Loucy (cell line): Measurements from ENCODE around the gene FRAS1.
A peak's percentile ranks its signal among the peaks of the same experiment; 100 is the strongest.

Experiments
- H2AFZ ChIP-seq: fragments of 200-600 bp; sonication (generic); 2 replicates; pipeline ENCODE4 v1.6.0; 2016; ENCODE audit warnings: antibody characterized with exemption, mild to moderate bottlenecking, low read length, moderate library complexity
- H3F3A ChIP-seq: fragments of 200-600 bp; 2 replicates; pipeline ENCODE4 v1.6.0; 2016; ENCODE audit warnings: antibody characterized with exemption, low read depth, mild to moderate bottlenecking
- H3K27me3 ChIP-seq: fragments of 200-600 bp; sonication (generic); 2 replicates; pipeline ENCODE4 v1.6.1; 2014; ENCODE audit warnings: low read length, mild to moderate bottlenecking; ENCODE audit not compliant: insufficient read depth, poor library complexity, severe bottlenecking
- H3K36me3 ChIP-seq: fragments of 200-600 bp; sonication (generic); 2 replicates; pipeline ENCODE4 v1.6.1; 2016; ENCODE audit warnings: low read length; ENCODE audit not compliant: insufficient read depth
- H3K4me1 ChIP-seq: fragments of 200-600 bp; sonication (generic); 2 replicates; pipeline ENCODE4 v1.5.1; 2014; ENCODE audit warnings: low read length, mild to moderate bottlenecking; ENCODE audit not compliant: insufficient read depth, poor library complexity, severe bottlenecking
- H3K4me2 ChIP-seq: fragments of 200-600 bp; sonication (generic); 2 replicates; pipeline ENCODE4 v1.6.0; 2014; ENCODE audit warnings: antibody characterized with exemption, low read length, low read depth, mild to moderate bottlenecking; ENCODE audit not compliant: poor library complexity, severe bottlenecking
- H3K4me3 ChIP-seq: fragments of 200-600 bp; sonication (generic); 2 replicates; pipeline ENCODE4 v1.5.1; 2014; ENCODE audit warnings: low read length, mild to moderate bottlenecking, mixed read lengths; ENCODE audit not compliant: poor library complexity, severe bottlenecking
- H3K79me2 ChIP-seq: fragments of 200-600 bp; sonication (generic); 2 replicates; pipeline ENCODE4 v1.6.1; 2014; ENCODE audit warnings: low read length; ENCODE audit not compliant: insufficient read depth
- H3K9ac ChIP-seq: fragments of 200-600 bp; sonication (generic); 2 replicates; pipeline ENCODE4 v1.6.0; 2014; ENCODE audit warnings: mild to moderate bottlenecking, low read depth, low read length, moderate library complexity; ENCODE audit not compliant: poor library complexity, severe bottlenecking
- H3K9me2 ChIP-seq: fragments of 200-600 bp; sonication (generic); replicated peaks from 2 replicates; pipeline ENCODE4 v1.6.1; 2016; ENCODE audit warnings: low read depth, low read length, mixed read lengths
- H3K9me3 ChIP-seq: fragments of 200-600 bp; sonication (generic); 2 replicates; pipeline ENCODE4 v1.6.1; 2014; ENCODE audit warnings: mild to moderate bottlenecking, antibody characterized with exemption, low read length, low read depth; ENCODE audit not compliant: insufficient read depth
- H4K20me1 ChIP-seq: fragments of 200-600 bp; sonication (generic); 2 replicates; pipeline ENCODE4 v1.6.0; 2014; ENCODE audit warnings: antibody characterized with exemption, low read length, mild to moderate bottlenecking; ENCODE audit not compliant: insufficient read depth, poor library complexity, severe bottlenecking
- EZH2phosphoT487 ChIP-seq: fragments of 200-600 bp; IDR thresholded peaks from 2 replicates; pipeline ENCODE4 v1.6.1; 2018; ENCODE audit warnings: antibody characterized with exemption, mild to moderate bottlenecking, moderate library complexity, borderline replicate concordance
- TF ChIP-seq, protein P1 (sequence below): fragments of 200-600 bp; sonication (generic); conservative IDR thresholded peaks from 2 replicates; pipeline ENCODE4 v1.5.1; 2014; ENCODE audit warnings: mild to moderate bottlenecking, antibody characterized with exemption, low read length

FRAS1 gene

DNA sequence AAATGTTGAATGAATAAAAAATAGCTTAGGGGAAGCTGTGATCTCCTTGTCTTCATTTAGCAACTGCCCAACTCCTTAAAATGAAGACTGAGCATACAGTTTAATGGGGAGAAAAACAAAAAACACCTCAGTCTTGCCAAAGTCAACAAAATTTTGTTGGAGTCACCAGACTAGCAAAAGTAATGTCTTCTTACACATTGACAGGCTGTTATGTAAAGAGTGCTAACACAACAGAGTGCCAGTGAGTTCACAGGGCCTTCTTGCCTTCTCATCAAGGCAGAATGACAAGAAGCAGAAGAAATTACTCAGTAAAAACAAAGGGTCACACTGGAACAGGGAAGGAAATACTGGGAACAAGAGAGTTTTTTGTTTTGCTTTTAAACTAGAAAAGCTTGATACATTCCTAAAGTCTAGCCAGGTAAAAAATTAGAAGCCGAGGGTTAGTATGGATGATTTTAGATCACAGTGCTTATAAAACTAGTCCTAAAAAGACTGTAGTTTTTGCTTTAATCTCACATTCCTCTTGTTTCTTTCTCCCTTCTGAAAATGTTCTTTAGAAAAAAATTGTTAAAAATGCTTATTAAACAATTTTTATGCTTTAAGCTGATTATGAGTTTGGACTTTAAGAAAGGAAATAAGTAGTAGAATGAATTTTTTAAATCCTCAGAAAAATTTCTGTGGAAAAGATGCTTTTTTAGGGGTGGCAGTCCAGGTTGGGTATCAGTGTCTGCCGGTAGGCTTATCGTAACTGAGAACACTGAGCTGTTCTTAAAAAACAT, 38.7 kb upstream of the FRAS1 start:
- no peak overlapping the region for H3K9ac ChIP-seq
- no peak overlapping the region for H3K4me2 ChIP-seq
- H3K9me3 ChIP-seq: no peaks in the 10 kb centered on the region
- H4K20me1 ChIP-seq: no peaks in the 10 kb centered on the region
- no peaks in the 10 kb centered on the region for H3K9me2 ChIP-seq
- H2AFZ ChIP-seq: peak overlapping the region; percentile 17; the same call in 1 of the 2 replicates
- no peak for TF ChIP-seq EZH2phosphoT487
- TF ChIP-seq, protein P1, sequence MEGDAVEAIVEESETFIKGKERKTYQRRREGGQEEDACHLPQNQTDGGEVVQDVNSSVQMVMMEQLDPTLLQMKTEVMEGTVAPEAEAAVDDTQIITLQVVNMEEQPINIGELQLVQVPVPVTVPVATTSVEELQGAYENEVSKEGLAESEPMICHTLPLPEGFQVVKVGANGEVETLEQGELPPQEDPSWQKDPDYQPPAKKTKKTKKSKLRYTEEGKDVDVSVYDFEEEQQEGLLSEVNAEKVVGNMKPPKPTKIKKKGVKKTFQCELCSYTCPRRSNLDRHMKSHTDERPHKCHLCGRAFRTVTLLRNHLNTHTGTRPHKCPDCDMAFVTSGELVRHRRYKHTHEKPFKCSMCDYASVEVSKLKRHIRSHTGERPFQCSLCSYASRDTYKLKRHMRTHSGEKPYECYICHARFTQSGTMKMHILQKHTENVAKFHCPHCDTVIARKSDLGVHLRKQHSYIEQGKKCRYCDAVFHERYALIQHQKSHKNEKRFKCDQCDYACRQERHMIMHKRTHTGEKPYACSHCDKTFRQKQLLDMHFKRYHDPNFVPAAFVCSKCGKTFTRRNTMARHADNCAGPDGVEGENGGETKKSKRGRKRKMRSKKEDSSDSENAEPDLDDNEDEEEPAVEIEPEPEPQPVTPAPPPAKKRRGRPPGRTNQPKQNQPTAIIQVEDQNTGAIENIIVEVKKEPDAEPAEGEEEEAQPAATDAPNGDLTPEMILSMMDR: no peak
- no peaks in the 10 kb centered on the region for H3K27me3 ChIP-seq
- no peaks in the 10 kb centered on the region for H3F3A ChIP-seq
- H3K36me3 ChIP-seq: no peaks in the 10 kb centered on the region
- H3K79me2 ChIP-seq: no peaks in the 10 kb centered on the region
- no peak overlapping the region for H3K4me3 ChIP-seq
- no peaks in the 10 kb centered on the region for H3K4me1 ChIP-seq

DNA sequence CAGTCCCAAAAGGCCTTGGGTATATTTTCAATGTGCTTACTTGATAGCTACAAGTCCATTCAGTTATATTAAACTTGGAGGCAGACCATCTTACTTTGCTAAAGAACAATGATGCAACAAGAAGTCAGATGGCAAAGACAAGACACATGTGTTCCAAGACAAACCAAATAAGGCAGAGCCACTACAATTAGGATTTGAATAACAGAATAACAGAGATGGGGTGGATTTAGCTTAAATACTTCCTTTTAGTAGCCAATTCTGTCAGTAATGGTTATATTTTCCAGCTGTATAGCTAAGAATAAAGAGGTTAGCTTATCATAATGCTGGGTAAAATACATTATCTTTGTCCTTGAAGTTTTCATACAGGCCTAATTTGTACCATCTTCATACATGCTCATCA, 37.7 kb upstream of the FRAS1 start:
- H3K36me3 ChIP-seq: no peaks in the 10 kb centered on the region
- no peak overlapping the region for H3K9ac ChIP-seq
- H3K79me2 ChIP-seq: no peaks in the 10 kb centered on the region
- H3K9me2 ChIP-seq: no peaks in the 10 kb centered on the region
- no peaks in the 10 kb centered on the region for H3F3A ChIP-seq
- H3K4me3 ChIP-seq: no peak overlapping the region
- H3K4me1 ChIP-seq: no peaks in the 10 kb centered on the region
- no peak overlapping the region for H3K4me2 ChIP-seq
- H4K20me1 ChIP-seq: no peaks in the 10 kb centered on the region
- H3K9me3 ChIP-seq: no peaks in the 10 kb centered on the region
- H2AFZ ChIP-seq: no peak overlapping the region
- no peaks in the 10 kb centered on the region for H3K27me3 ChIP-seq
- no peak for TF ChIP-seq EZH2phosphoT487
- TF ChIP-seq, protein P1: no peak

DNA sequence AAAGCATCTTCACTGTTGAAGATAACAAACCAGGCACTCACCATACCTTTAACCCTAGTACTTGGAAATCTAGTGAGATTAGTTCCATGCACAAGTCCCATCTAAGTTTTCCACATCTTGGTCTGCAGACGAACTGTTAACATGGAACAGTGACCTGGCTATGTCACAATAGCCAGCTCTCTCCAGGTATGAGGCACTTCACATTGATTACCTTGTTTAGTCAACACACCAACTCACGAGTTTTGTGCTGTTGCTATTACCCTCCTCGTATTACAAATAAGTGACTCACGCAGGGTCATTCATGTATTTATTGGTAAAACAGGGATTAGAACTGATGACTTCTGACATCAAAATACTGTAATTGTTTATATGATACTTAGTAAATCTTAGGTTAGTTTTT, 36.4 kb upstream of the FRAS1 start:
- TF ChIP-seq EZH2phosphoT487: no peak
- TF ChIP-seq, protein P1: no peak
- Histone ChIP-seq H4K20me1 (no peaks in the 10 kb centered on the region), H3F3A (no peaks in the 10 kb centered on the region), H3K36me3 (no peaks in the 10 kb centered on the region), H3K9me2 (no peaks in the 10 kb centered on the region), H3K4me3 (no peak overlapping the region), H3K9me3 (no peaks in the 10 kb centered on the region), H3K27me3 (no peaks in the 10 kb centered on the region), H3K79me2 (no peaks in the 10 kb centered on the region), H3K9ac (no peak overlapping the region), H3K4me2 (no peak overlapping the region), H2AFZ (no peak overlapping the region), H3K4me1 (no peaks in the 10 kb centered on the region)
